Prostate gland (tissue), 2 donors: ENCODE measurements around the gene PCNT.

ENCODE experiments used
- CTCF ChIP-seq, 4 experiments: fragments of 200-600 bp in 2 of 4; fragments of 450-650 bp in 2 of 4; sonication (generic) in 2 of 4; IDR thresholded peaks; 1 replicate in 3 of 4; 2 replicates in 1 of 4; pipeline ENCODE4 v1.5.1; 2016 to 2019; ENCODE audit warnings: antibody characterized with exemption in 4 of 4, mild to moderate bottlenecking in 2 of 4, moderate library complexity in 2 of 4
- POLR2AphosphoS5 ChIP-seq: sonication (generic); formaldehyde crosslinking; IDR thresholded peaks from one replicate; pipeline ENCODE4 v1.6.1; 2017; ENCODE audit warnings: antibody characterized with exemption

- no peak for TF ChIP-seq POLR2AphosphoS5
- TF ChIP-seq CTCF (IDR thresholded peaks at IDR 0.05) = no peak
Observed at GRCh38 chr21:46320331-46320801, 3.6 kb upstream of the PCNT start.
